ENCODE data around the gene IL11RA. TPM values are rescaled to one million over a fixed set of nuclear protein-coding genes. Genes with fewer than 3 reads are reported as not detected.

Gene IL11RA
- total RNA-seq, 1 donor from 2014 or later: 33.8 TPM

GRCh38 chr9:34707130-34707529 lies 55.1 kb downstream of the IL11RA start:
- no peak overlapping the region for H3K4me3 Mint-ChIP-seq (ENCODE audit: low read depth)
- H3K27me3 Mint-ChIP-seq (ENCODE audit: low read depth): peaks cover 5% of the 10 kb centered on the region
- no peaks in the 10 kb centered on the region for H3K36me3 Mint-ChIP-seq (ENCODE audit: low read depth)
- H3K4me1 Mint-ChIP-seq (ENCODE audit: low read depth): no peaks in the 10 kb centered on the region
- intact Hi-C loops (cut with micrococcal nuclease): no loop called here
- no peak overlapping the region for H3K27ac Mint-ChIP-seq
- no peaks in the 10 kb centered on the region for H3K9me3 Mint-ChIP-seq
- DNase-seq (ENCODE audit: low spot score): no peak

- intact Hi-C loops (cut with micrococcal nuclease): no loop called here
- no peak for DNase-seq (ENCODE audit: low spot score)
- Mint-ChIP-seq H3K36me3 (ENCODE audit: low read depth) (no peaks in the 10 kb centered on the region), H3K4me1 (ENCODE audit: low read depth) (no peaks in the 10 kb centered on the region), H3K4me3 (ENCODE audit: low read depth) (no peak overlapping the region), H3K27ac (no peak overlapping the region), H3K27me3 (ENCODE audit: low read depth) (peaks cover 16% of the 10 kb centered on the region), H3K9me3 (no peaks in the 10 kb centered on the region)
Measured at GRCh38 chr9:34709196-34709978, 57.4 kb downstream of the IL11RA start.

GRCh38 chr9:34710023-34710422 lies 58.0 kb downstream of the IL11RA start, which contains the start of gene CCL21:
CCL21 (minus strand) TSS chr9:34710136; CDS start chr9:34710066, 70 bp downstream.
- Mint-ChIP-seq H3K36me3 (ENCODE audit: low read depth) (no peaks in the 10 kb centered on the region), H3K9me3 (no peaks in the 10 kb centered on the region), H3K27ac (no peak within 1 kb of the TSS), H3K27me3 (ENCODE audit: low read depth) (peaks cover 16% of the 10 kb centered on the region), H3K4me1 (ENCODE audit: low read depth) (no peaks in the 10 kb centered on the region), H3K4me3 (ENCODE audit: low read depth) (no peak within 1 kb of the TSS)
- DNase-seq (ENCODE audit: low spot score): no peak
- intact Hi-C loops (cut with micrococcal nuclease): no loop called here

Other genes with a start within 250 kb of the IL11RA start
- 17.3 and 19.7 TPM in 2 replicates for gene FAM219A, start 193.6 kb upstream of the IL11RA start, total RNA-seq
- gene DNAI1, start 193.4 kb upstream of the IL11RA start, total RNA-seq: not detected in 2 replicates
- not detected in 2 replicates for gene ENHO, start 129.2 kb upstream of the IL11RA start, total RNA-seq
- not detected in 2 replicates for gene CNTFR, start 62.5 kb upstream of the IL11RA start, total RNA-seq
- 33.7 and 35.0 TPM in 2 replicates for gene RPP25L, start 40.1 kb upstream of the IL11RA start, total RNA-seq
- gene DCTN3, start 31.7 kb upstream of the IL11RA start, total RNA-seq: 57.8 and 65.5 TPM in 2 replicates
- 0.14 and 0.21 TPM in 2 replicates for gene ARID3C, start 23.1 kb upstream of the IL11RA start, total RNA-seq
- 105 and 109 TPM in 2 replicates for gene SIGMAR1, start 14.4 kb upstream of the IL11RA start, total RNA-seq
- gene GALT, start 5.5 kb upstream of the IL11RA start, total RNA-seq: 74.3 and 78.4 TPM in 2 replicates
- gene CCL27, start 10.5 kb downstream of the IL11RA start, total RNA-seq: 0.25 and 0.55 TPM in 2 replicates
- not detected in 2 replicates for gene CCL19, start 39.1 kb downstream of the IL11RA start, total RNA-seq
- not detected in 2 replicates for gene CCL21, start 58.0 kb downstream of the IL11RA start, total RNA-seq

Measured in activated T-helper 2 cell treated with anti-CD3 and anti-CD28 coated beads, Interferon-gamma antibody, Interleukin-2, Interleukin-4, amounts not matched to agents 10 μg/mL and 5 μg/mL and 100 μg/mL, durations not matched to agents 14 hours and 24 hours and 36 hours (primary cell).